ENCODE data around the gene DCANP1.

DCANP1 gene

DNA sequence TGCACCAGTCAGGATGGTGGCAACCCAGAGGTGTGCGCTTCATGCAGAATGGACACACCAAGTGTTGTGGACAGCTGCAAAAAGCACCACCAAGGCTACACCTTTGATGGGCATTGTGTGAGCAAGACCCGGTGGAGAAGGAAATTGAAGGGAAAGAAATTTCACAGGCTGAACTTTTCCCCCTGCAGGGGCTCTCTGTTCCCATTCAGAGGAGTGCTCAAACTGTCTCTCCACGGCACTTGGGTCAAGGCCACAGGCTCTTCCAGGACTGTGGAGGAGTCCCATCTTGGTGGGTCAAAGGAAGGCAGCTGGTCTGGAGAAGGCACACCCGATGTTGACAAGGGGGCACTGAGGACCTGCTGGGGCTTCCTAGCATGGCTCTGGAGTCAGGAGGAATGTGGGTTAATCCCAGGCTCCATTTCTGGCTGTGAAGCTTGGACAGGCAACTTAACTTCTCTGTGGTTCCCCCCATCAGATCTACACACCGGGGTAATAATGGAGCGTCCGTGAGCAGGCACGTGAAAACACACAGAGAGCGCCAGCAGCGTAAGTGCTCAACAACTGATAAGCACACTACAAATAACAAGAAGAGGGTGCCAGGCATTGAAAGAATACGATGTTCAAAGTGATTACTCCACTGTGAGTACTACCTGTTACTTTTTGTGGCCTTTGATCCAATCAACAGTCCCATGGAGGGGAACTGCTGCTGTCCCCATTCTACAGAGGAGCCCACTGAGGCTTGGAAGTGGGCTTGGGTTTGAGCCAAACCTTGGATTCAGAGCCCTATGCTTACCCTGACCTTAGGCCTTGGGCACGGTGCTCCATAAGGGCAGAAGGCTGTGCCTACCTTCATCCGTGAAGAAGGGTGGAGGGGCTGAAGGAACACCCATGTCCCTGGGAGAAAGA is 39.2 kb upstream of the DCANP1 start:
- DNase-seq, result peak in 1 of 2 experiments; percentile 18
- TF ChIP-seq POLR2A (IDR thresholded peaks at IDR 0.05; ENCODE audit: low read length) (no peak), GATA1 (IDR thresholded peaks at IDR 0.05; ENCODE audit: low read depth, low read length) (no peak)

DNA sequence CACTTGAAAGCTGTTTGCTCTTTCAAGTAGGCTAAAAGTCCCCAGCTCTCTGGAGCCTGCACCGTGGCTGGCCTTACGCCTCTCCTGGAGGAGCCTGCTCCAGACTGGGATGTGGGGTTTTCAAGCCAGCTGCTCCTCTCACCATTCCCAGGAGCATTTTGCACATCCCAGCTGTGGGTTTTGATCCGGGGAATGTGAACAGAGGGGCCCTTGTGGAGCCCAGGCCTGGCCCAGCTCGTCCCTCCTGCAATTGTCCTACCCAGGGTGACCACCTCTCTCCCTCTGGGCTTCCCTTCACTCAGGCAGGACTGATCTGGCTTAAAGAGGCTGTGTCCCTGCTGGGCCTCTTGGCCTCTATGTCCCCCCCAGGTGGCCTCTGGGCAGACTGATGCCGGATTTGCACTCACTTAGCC is 37.5 kb upstream of the DCANP1 start:
- TF ChIP-seq POLR2A (IDR thresholded peaks at IDR 0.05; ENCODE audit: low read length), result no peak
- no peak for TF ChIP-seq GATA1 (IDR thresholded peaks at IDR 0.05; ENCODE audit: low read depth, low read length)

DNA sequence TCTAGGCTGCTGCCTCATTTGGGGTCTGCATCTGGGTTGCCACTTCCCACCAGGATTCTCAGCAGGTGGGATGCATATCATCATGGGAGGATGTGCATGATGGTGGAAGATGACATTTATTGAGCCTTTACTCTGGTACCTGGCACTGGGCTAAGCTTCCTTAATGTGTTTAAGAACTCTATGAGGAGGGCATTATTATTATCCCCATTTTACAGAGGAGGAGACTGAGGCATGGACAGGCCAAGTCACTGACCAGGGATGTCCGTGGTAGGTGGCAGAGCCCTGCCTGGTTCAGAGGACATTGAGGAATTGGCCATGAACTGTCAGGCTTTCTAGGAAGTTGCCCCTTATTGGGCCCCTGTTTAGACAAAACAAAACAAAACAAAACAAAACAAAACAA is 36.1 kb upstream of the DCANP1 start:
- TF ChIP-seq GATA1 (IDR thresholded peaks at IDR 0.05; ENCODE audit: low read depth, low read length), result no peak
- TF ChIP-seq POLR2A (IDR thresholded peaks at IDR 0.05; ENCODE audit: low read length), result no peak
- no peak for DNase-seq

More for the DNA sequence above, 37.5 kb upstream of the DCANP1 start:
- no peak for DNase-seq

DNA sequence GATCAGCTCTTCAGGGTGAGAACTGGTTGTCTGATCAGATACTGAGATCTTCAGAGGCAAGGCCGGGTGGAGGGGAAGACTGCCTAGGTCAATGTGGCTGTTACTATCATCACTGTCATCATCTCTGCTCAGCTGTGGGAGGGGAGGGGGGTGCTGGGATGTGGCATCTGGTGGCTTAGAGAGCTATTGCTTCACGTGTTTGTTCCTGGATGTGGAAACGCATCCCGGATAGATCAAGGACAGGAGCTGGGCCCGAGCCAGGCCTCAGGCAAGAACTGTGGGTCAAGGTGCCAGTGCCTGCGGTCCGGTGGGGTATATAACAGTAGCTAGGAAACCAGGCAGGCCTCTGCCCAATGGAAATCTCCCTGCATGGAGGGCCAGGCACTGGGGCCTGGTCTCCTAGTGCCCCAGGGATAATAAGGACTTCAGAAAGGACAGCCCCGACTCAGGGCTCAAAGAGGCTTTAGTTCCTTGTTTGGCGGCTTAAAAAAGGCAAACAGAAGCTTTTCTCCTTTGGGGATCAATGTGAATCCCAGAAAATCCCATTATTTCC is 35.3 kb upstream of the DCANP1 start:
- DNase-seq, result peak; percentile 65 to 86
- TF ChIP-seq GATA1 (IDR thresholded peaks at IDR 0.05; ENCODE audit: low read depth, low read length) (no peak), POLR2A (IDR thresholded peaks at IDR 0.05; ENCODE audit: low read length) (no peak)

DNA sequence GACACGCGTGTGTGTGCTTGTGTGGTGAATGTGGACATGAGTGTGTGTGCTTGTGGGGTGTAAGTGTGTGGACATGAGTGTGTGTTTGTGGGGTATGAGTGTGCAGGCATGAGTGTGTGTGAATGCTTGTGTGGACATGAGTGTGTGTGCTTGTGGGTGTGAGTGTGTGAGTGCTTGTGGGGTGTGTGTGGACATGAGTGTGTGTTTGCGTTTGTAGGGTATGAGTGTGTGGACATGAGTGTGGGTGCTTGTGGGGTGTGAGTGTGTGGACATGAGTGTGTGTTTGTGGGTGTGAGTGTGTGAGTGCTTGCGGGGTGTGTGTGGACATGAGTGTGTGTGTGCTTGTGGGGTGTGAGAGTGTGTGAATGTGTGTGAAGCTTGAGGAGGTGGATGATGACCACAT is 34.8 kb upstream of the DCANP1 start:
- DNase-seq, result no peak
- TF ChIP-seq POLR2A (IDR thresholded peaks at IDR 0.05; ENCODE audit: low read length) (no peak), GATA1 (IDR thresholded peaks at IDR 0.05; ENCODE audit: low read depth, low read length) (no peak)

DNA sequence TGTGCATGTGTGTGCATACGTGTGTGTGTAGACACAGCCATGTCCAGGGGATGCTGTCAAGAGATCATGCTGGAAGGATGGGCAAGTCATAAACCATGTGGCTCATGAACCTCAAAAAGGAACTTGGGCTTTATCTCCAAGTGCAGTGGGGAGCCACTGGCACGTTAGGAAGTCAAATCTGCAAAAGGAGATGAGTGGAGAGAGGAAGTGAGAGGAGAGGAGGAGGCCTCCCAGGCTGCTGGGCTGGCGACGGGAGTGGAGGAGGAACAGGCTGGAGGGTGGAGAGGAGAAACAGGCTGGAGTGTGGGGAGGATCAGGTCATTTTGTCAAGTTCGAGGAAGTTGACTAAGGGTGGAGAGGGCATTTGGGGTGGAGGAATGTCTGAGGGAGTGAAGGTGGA is 34.2 kb upstream of the DCANP1 start:
- TF ChIP-seq GATA1 (IDR thresholded peaks at IDR 0.05; ENCODE audit: low read depth, low read length), result no peak
- TF ChIP-seq POLR2A (IDR thresholded peaks at IDR 0.05; ENCODE audit: low read length), result no peak
- DNase-seq, result peak; percentile 25 to 59

DNA sequence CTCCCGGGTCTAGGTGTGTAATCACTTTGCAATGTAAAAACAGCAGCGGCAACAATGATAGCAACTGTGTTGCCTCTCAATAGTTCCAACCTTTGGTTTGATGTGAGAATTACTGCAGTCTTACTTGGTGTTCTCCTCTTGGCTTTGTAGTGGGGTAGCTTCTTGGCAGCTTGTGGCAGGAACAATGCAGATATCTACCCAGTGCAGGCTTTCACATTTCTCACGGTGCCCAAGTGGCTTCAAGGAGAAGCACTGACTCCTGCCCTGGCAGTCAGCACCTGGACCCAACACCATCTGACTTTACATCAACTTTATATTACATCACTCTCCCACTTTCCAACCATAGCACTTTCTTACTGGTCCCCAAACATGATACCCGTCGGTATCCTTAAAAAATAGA is 33.4 kb upstream of the DCANP1 start:
- no peak for TF ChIP-seq POLR2A (IDR thresholded peaks at IDR 0.05; ENCODE audit: low read length)
- TF ChIP-seq GATA1 (IDR thresholded peaks at IDR 0.05; ENCODE audit: low read depth, low read length), result no peak
- no peak for DNase-seq

DNA sequence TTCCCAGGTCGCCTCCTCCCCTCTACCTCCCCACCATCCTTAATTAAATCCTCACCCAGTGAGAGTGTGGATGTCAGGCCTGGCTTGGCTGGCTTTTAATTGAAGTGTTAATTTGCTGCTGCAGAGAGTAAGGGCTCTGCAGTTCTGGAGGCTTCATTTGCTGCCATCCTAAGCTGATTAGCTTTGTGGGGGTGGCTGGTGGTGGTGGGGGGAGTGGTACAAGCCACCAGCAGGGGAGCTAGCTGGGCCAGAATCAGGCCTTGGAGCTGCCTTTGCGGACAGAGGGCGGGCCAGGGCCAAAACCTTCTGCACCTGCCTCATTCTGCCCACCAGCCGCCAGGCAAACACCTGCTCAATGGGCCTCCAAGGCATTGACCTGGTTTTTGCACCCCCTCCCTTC is 31.8 kb upstream of the DCANP1 start:
- no peak for TF ChIP-seq POLR2A (IDR thresholded peaks at IDR 0.05; ENCODE audit: low read length)
- TF ChIP-seq GATA1 (IDR thresholded peaks at IDR 0.05; ENCODE audit: low read depth, low read length), result no peak
- DNase-seq, result peak; percentile 20 to 35

DNA sequence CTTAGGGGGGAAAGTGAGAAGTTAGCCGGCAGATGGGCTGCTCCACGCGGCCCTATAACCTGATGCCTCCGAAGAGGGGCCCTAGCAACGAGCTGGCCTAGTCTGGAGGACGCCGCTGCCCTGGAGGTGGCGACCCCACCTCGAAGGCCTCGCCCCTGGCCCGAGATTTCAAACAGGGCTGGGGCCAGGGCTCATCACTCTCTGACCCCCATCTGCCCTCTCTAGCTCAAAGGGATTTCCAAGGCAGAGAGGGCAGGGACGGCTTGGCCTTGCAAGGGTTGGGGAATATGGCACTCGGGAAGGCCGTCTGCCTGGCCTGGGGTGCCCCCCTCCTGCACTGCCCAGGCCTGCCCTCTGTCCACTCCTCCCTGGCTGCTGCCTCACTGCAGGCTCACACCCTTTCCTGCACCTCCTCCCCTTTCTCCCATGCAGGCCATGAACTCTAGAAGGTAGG is 30.5 kb upstream of the DCANP1 start:
- no peak for TF ChIP-seq POLR2A (IDR thresholded peaks at IDR 0.05; ENCODE audit: low read length)
- TF ChIP-seq GATA1 (IDR thresholded peaks at IDR 0.05; ENCODE audit: low read depth, low read length), result no peak
- peak; percentile 47 to 49 for DNase-seq

DNA sequence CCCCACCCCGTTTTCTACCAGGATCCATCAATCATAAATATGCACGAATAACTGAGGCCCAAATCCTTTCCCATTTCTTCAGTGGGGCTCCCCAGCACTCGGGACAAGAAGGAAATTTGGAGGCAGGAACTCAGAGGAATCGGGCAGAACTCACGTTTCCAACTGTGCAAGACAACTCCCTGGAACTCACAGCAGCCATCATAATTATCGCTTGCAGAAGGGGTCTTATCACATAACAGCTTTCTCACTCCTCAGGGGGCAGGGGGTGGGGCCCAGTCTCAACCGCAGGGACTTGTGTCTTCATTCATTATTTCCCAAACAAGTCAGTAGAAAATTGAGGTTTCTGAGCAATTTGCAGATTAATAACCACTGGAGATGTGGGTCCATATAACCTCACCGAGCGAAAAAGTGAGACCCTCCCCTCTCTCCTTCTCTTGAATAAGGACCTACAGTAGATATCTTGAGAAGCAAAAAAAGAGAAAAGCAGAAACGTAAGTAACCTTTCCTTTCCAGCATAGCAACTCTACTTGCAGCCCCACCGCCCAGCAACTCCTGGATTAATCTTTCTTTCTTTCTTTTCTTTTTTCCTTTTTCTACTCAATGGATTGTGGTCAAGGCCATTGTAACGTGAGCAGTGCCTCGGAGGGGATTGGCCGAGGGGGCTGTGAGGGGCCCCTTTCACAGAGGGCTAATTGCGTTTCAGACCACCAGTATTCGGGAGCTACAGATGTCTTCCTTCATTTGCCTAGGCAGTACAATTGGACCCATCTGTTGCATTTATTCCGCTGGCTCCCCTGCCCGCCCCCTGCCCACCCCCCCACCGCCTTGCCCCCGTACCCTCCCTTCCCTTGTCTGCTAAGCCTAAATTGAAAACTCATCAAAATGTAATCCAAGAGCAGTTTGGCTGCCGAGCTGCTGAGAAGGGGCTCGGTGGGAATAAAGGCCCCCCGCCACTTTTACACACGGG is 29.8 kb upstream of the DCANP1 start:
- TF ChIP-seq GATA1 (IDR thresholded peaks at IDR 0.05; ENCODE audit: low read depth, low read length) (no peak), POLR2A (IDR thresholded peaks at IDR 0.05; ENCODE audit: low read length) (peak; percentile 35)
- DNase-seq, result peak; percentile 88 to 94

DNA sequence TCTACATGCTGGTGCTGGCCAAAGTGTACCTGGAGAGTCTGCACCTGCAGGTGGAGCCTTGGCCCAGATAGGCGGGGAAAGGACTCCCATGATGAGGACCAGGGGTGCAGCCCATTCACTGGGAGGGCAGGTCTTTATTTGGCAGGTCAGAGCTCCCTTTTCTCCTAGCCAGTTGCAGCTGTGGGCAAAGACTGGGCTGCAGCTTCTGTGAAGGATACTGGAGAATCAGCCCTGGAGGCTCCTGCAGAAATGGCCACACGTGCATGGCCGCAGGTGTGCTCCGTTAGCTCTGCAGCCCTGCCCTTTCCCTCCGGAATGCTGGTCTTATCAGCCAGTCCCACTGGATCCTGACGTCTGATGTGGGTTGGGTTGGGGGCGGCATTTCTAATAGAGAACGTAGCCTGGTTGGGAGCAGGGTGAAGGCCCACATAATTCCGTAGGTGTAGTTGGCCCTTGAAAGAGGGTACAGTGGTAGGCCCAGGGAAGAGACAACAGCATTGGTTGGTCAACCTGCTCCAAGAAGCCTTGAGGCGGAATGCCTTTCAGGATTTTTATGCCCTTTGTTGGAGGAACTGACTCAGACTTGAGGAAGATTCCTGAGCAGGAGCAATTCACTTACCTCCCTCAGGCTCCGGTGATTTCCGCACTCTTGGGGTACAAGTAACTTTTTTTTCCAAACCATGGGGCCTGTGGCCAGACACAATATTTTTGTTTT is 27.0 kb upstream of the DCANP1 start:
- no peak for TF ChIP-seq GATA1 (IDR thresholded peaks at IDR 0.05; ENCODE audit: low read depth, low read length)
- TF ChIP-seq POLR2A (IDR thresholded peaks at IDR 0.05; ENCODE audit: low read length), result no peak
- DNase-seq, result no peak

DNA sequence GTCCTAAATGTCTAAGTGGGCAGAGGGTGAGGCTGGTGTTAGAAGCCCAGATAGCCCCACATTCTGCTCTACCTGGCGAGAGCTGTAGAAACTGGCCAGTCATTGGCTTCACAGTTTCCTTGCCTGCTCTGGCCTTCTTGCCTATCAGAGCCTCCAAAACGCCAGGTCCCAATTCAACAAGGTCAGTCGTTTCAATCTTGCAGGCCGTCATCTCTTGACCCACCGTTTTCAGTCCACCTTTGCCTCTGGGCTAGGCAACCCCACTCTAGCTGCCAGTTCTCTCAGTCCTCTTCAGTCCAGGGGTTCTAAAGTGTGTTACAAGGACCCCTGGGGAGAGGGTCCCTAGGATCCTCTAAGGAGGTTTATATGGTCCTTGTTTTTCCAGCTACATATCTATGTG is 25.0 kb upstream of the DCANP1 start:
- TF ChIP-seq POLR2A (IDR thresholded peaks at IDR 0.05; ENCODE audit: low read length), result no peak
- no peak for TF ChIP-seq GATA1 (IDR thresholded peaks at IDR 0.05; ENCODE audit: low read depth, low read length)
- DNase-seq, result no peak

DNA sequence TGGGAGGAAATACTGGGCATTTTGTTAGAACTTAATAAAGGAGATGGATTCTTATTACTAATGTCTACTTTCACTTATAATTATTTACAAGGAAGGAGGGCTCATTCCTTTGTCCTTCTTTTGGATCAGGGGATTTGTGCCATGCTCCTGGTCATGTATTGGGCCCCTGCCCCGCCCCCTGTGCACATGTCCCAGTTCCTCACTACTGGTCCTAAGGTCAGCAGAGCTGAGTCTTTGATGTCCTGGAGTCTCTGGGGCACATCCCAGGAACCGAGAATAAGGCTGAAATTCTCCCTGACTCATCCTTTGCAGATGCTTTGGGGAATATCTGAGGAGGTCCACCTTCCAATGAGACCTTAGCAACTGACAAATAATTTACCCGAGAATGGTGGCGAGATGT is 24.6 kb upstream of the DCANP1 start:
- no peak for TF ChIP-seq POLR2A (IDR thresholded peaks at IDR 0.05; ENCODE audit: low read length)
- no peak for DNase-seq

Data from erythroblast (primary cell).